H9 (cell line): ENCODE measurements around the gene PRH2. TPM values are rescaled to one million over a fixed set of nuclear protein-coding genes. Genes with fewer than 3 reads are reported as not detected.

Source experiments
- DNase-seq: peaks from one replicate; pipeline ENCODE4 v3.0.0-alpha.2; 2017
- H2AFZ ChIP-seq: one replicate; pipeline ENCODE4 v1.6.1; 2013; ENCODE audit warnings: mild to moderate bottlenecking, low read length, control low read depth, moderate library complexity
- H2AK5ac ChIP-seq: 2 replicates; pipeline ENCODE4 v1.6.1; 2013; ENCODE audit warnings: low read length, control low read depth, mixed read lengths; ENCODE audit not compliant: insufficient read length
- H2BK120ac ChIP-seq: one replicate; pipeline ENCODE4 v1.6.1; 2013; ENCODE audit warnings: low read depth, mild to moderate bottlenecking, low read length, control low read depth, inconsistent platforms; ENCODE audit not compliant: poor library complexity, severe bottlenecking
- H2BK12ac ChIP-seq: 2 replicates; pipeline ENCODE4 v1.6.1; 2013; ENCODE audit warnings: low read length, control low read depth, mixed read lengths, low read depth; ENCODE audit not compliant: insufficient read length
- H2BK15ac ChIP-seq: 2 replicates; pipeline ENCODE4 v1.6.1; 2013; ENCODE audit warnings: low read depth, low read length, control low read depth
- H2BK20ac ChIP-seq: one replicate; pipeline ENCODE4 v1.6.1; 2013; ENCODE audit warnings: low read depth, mild to moderate bottlenecking, low read length, control low read depth, inconsistent platforms; ENCODE audit not compliant: poor library complexity, severe bottlenecking
- H2BK5ac ChIP-seq: 2 replicates; pipeline ENCODE4 v1.6.1; 2013; ENCODE audit warnings: low read length, control low read depth, mixed read lengths; ENCODE audit not compliant: insufficient read length
- H3K14ac ChIP-seq: 2 replicates; pipeline ENCODE4 v1.6.1; 2013; ENCODE audit warnings: low read length, control low read depth; ENCODE audit not compliant: insufficient read depth
- H3K18ac ChIP-seq: 2 replicates; pipeline ENCODE4 v1.6.1; 2013; ENCODE audit warnings: low read depth, mild to moderate bottlenecking, mixed read lengths, low read length, control low read depth; ENCODE audit not compliant: insufficient read length
- H3K23ac ChIP-seq: 2 replicates; pipeline ENCODE4 v1.6.1; 2013; ENCODE audit warnings: low read length, control low read depth, mixed read lengths, low read depth; ENCODE audit not compliant: insufficient read length
- H3K23me2 ChIP-seq: 2 replicates; pipeline ENCODE4 v1.6.1; 2013; ENCODE audit warnings: low read depth, mild to moderate bottlenecking, mixed read lengths, low read length, control low read depth; ENCODE audit not compliant: insufficient read length, poor library complexity, severe bottlenecking
- H3K27ac ChIP-seq: 2 replicates; pipeline ENCODE4 v1.5.1; 2013; ENCODE audit warnings: low read length, control low read depth, mixed read lengths, low read depth; ENCODE audit not compliant: insufficient read length
- H3K27me3 ChIP-seq: 2 replicates; pipeline ENCODE4 v1.6.1; 2013; ENCODE audit warnings: low read length, control low read depth, inconsistent platforms; ENCODE audit not compliant: insufficient read depth
- H3K4ac ChIP-seq: 2 replicates; pipeline ENCODE4 v1.6.1; 2013; ENCODE audit warnings: low read depth, mild to moderate bottlenecking, control low read depth, inconsistent platforms, low read length, moderate library complexity
- H3K4me1 ChIP-seq: 2 replicates; pipeline ENCODE4 v1.6.1; 2013; ENCODE audit warnings: low read length, control low read depth, inconsistent platforms; ENCODE audit not compliant: insufficient read depth
- H3K4me2 ChIP-seq: 2 replicates; pipeline ENCODE4 v1.6.1; 2013; ENCODE audit warnings: low read length, control low read depth, mixed read lengths; ENCODE audit not compliant: insufficient read length, insufficient read depth
- H3K56ac ChIP-seq: 2 replicates; pipeline ENCODE4 v1.6.1; 2013; ENCODE audit warnings: low read depth, mild to moderate bottlenecking, mixed read lengths, low read length, control low read depth; ENCODE audit not compliant: insufficient read length
- H3K79me1 ChIP-seq: 2 replicates; pipeline ENCODE4 v1.6.1; 2013; ENCODE audit warnings: low read depth, mild to moderate bottlenecking, moderate library complexity, low read length, control low read depth, inconsistent platforms; ENCODE audit not compliant: insufficient read depth, poor library complexity, severe bottlenecking
- H3K79me2 ChIP-seq: 2 replicates; pipeline ENCODE4 v1.6.1; 2013; ENCODE audit warnings: low read length, control low read depth, inconsistent platforms; ENCODE audit not compliant: insufficient read depth
- H3K9ac ChIP-seq: 2 replicates; pipeline ENCODE4 v1.6.1; 2013; ENCODE audit warnings: low read length, control low read depth, mixed read lengths; ENCODE audit not compliant: insufficient read length; ENCODE audit errors: extremely low read depth
- H3K9me3 ChIP-seq: one replicate; pipeline ENCODE4 v1.6.1; 2013; ENCODE audit warnings: low read depth, low read length, inconsistent platforms; ENCODE audit not compliant: control insufficient read depth
- H3T11ph ChIP-seq: one replicate; pipeline ENCODE4 v1.6.1; 2013; ENCODE audit warnings: mild to moderate bottlenecking, low read length, control low read depth, inconsistent platforms
- H4K20me1 ChIP-seq: one replicate; pipeline ENCODE4 v1.6.1; 2013; ENCODE audit not compliant: control insufficient read depth, insufficient read length, insufficient read depth
- H4K5ac ChIP-seq: 2 replicates; pipeline ENCODE4 v1.6.1; 2013; ENCODE audit warnings: low read depth, mild to moderate bottlenecking, mixed read lengths, low read length, control low read depth; ENCODE audit not compliant: insufficient read length
- H4K8ac ChIP-seq: replicated peaks from 2 replicates; pipeline ENCODE4 v1.6.1; 2013; ENCODE audit warnings: low read length, control low read depth, mixed read lengths, low read depth; ENCODE audit not compliant: insufficient read length
- H4K91ac ChIP-seq: 2 replicates; pipeline ENCODE4 v1.6.1; 2013; ENCODE audit warnings: low read depth, mild to moderate bottlenecking, moderate library complexity, mixed read lengths, low read length, control low read depth; ENCODE audit not compliant: insufficient read length
- H3K27ac Mint-ChIP-seq, 3 experiments: 2 replicates in 2 of 3; 3 replicates in 1 of 3; pipeline ENCODE4 v1.8.0; 2020 to 2021; ENCODE audit warnings: mixed read lengths in 3 of 3, mild to moderate bottlenecking in 1 of 3, moderate library complexity in 1 of 3
- H3K27me3 Mint-ChIP-seq: 2 replicates; pipeline ENCODE4 v1.8.0; 2021; ENCODE audit warnings: low read depth, mild to moderate bottlenecking, moderate library complexity, mixed read lengths
- H3K36me3 Mint-ChIP-seq, 3 experiments: 2 replicates in 2 of 3; 3 replicates in 1 of 3; pipeline ENCODE4 v1.8.0; 2020 to 2021; ENCODE audit warnings: low read depth in 3 of 3, mixed read lengths in 3 of 3; ENCODE audit not compliant: insufficient read depth in 1 of 3
- H3K4me1 Mint-ChIP-seq, 2 experiments: 2 replicates each; pipeline ENCODE4 v1.8.0; 2020; ENCODE audit warnings: mixed read lengths in 2 of 2
- H3K4me3 Mint-ChIP-seq, 2 experiments: 2 replicates in 1 of 2; 3 replicates in 1 of 2; pipeline ENCODE4 v1.8.0; 2020 to 2021; ENCODE audit warnings: mild to moderate bottlenecking in 2 of 2, mixed read lengths in 2 of 2, moderate library complexity in 1 of 2
- H3K9me3 Mint-ChIP-seq, 2 experiments: 2 replicates in 1 of 2; 3 replicates in 1 of 2; pipeline ENCODE4 v1.8.0; 2020; ENCODE audit warnings: mild to moderate bottlenecking in 2 of 2, mixed read lengths in 2 of 2, moderate library complexity in 1 of 2
- WGBS: extraction: QIAGEN DNeasy Blood & Tissue Kit; methylation state at CpG from one replicate; pipeline ENCODE4 v1.1.7; 2013; ENCODE audit warnings: missing lambda C conversion rate, low lambda C conversion rate, mixed read lengths; ENCODE audit not compliant: insufficient read length; ENCODE audit errors: extremely low coverage; 5-methylcytosine and 5-hydroxymethylcytosine counted together
- total RNA-seq: library from RNA; stranded (reverse); gene quantifications from 2 replicates; pipeline ENCODE4 v1.2.1, GENCODE V29; 2021
- TF ChIP-seq, protein P1 (sequence below): fragments of 200-600 bp; sonication (generic); conservative IDR thresholded peaks from 3 replicates; pipeline ENCODE4 v1.8.0; 2021; ENCODE audit warnings: antibody characterized with exemption, mild to moderate bottlenecking

The PRH2 gene
- total RNA-seq, 1 experiment from 2014 or later: not detected

DNA sequence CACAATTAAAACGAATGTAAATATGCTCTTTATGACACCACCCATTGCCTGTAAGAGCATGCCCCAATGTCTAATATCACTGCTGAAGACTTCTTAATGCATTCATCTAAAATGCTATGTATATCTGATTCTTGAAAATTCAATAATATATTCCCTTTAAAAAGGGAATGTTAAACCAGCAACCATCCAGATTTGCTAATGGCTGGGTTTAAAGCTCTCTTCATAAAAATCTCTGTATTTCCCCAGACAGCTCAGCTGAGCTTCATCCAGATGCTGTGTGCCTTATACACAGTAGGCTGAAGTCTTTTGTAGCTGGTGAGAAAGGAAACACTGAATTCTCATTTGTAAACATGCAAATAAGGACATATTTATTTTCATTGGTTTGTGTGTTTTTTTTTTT lies 10.1 kb downstream of the PRH2 start, which contains the start of gene TAS2R14:
TAS2R14 (minus strand) TSS at position 101 of the 400 bp plus-strand sequence; CDS start at position 45, 56 bp downstream.
- TF ChIP-seq, protein P1, sequence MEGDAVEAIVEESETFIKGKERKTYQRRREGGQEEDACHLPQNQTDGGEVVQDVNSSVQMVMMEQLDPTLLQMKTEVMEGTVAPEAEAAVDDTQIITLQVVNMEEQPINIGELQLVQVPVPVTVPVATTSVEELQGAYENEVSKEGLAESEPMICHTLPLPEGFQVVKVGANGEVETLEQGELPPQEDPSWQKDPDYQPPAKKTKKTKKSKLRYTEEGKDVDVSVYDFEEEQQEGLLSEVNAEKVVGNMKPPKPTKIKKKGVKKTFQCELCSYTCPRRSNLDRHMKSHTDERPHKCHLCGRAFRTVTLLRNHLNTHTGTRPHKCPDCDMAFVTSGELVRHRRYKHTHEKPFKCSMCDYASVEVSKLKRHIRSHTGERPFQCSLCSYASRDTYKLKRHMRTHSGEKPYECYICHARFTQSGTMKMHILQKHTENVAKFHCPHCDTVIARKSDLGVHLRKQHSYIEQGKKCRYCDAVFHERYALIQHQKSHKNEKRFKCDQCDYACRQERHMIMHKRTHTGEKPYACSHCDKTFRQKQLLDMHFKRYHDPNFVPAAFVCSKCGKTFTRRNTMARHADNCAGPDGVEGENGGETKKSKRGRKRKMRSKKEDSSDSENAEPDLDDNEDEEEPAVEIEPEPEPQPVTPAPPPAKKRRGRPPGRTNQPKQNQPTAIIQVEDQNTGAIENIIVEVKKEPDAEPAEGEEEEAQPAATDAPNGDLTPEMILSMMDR: no peak
- no peak for DNase-seq
- Histone ChIP-seq H3K27ac (no peak within 1 kb of the TSS), H3K14ac (no peak within 1 kb of the TSS), H4K20me1 (no peaks in the 10 kb centered on the region), H3K4me2 (no peak within 1 kb of the TSS), H2BK120ac (no peak within 1 kb of the TSS), H3K4ac (no peak within 1 kb of the TSS), H3K27me3 (no peaks in the 10 kb centered on the region), H2BK12ac (no peak within 1 kb of the TSS), H3T11ph (no peak within 1 kb of the TSS), H3K9me3 (no peaks in the 10 kb centered on the region), H4K5ac (no peak within 1 kb of the TSS), H2AK5ac (no peak within 1 kb of the TSS), H2AFZ (no peak within 1 kb of the TSS), H3K79me2 (no peaks in the 10 kb centered on the region), H4K8ac (no peak within 1 kb of the TSS), H3K56ac (no peak within 1 kb of the TSS), H3K23me2 (no peaks in the 10 kb centered on the region), H3K4me1 (peaks cover 2% of the 10 kb centered on the region; the same call in 1 of the 2 replicates), H2BK20ac (no peak within 1 kb of the TSS), H3K79me1 (no peaks in the 10 kb centered on the region), H3K23ac (no peak within 1 kb of the TSS), H2BK15ac (no peak within 1 kb of the TSS), H3K18ac (no peak within 1 kb of the TSS), H3K9ac (no peak within 1 kb of the TSS), H2BK5ac (no peak within 1 kb of the TSS), H4K91ac (no peak within 1 kb of the TSS)
- peaks cover 3 to 18% (median 14%) of the 10 kb centered on the region in 3 experiments; a peak in 6 of 7 replicates for H3K36me3 Mint-ChIP-seq
- no peak within 1 kb of the TSS; a peak in 2 of 7 replicates for H3K27ac Mint-ChIP-seq
- no peaks in the 10 kb centered on the region for H3K27me3 Mint-ChIP-seq
- peaks cover 9% of the 10 kb centered on the region in 2 experiments; a peak in 4 of 5 replicates for H3K9me3 Mint-ChIP-seq
- peaks cover 21 to 28% of the 10 kb centered on the region in 2 experiments for H3K4me1 Mint-ChIP-seq
- WGBS: no CpG with 5 or more reads among the region's 1 CpG
- H3K4me3 Mint-ChIP-seq: no peak within 1 kb of the TSS
